Esophagus muscularis mucosa (tissue), 4 donors: Measurements from ENCODE around the gene THADA.

Experiments used
- EP300 ChIP-seq: sonication (generic); formaldehyde crosslinking; IDR thresholded peaks from one replicate; pipeline ENCODE4 v1.6.1; 2017; ENCODE audit warnings: antibody characterized with exemption
- POLR2A ChIP-seq: fragments of 450-650 bp; IDR thresholded peaks from one replicate; pipeline ENCODE4 v1.6.1; 2017; ENCODE audit warnings: antibody characterized with exemption, moderate library complexity, mild to moderate bottlenecking, low read depth
- POLR2AphosphoS5 ChIP-seq, 2 donors: sonication (generic); formaldehyde crosslinking; IDR thresholded peaks; one replicate each; pipeline ENCODE4 v1.6.1; 2017; ENCODE audit warnings: antibody characterized with exemption in 2 of 2
- TF ChIP-seq, protein P1 (sequence below), 3 experiments: fragments of 200-600 bp in 2 of 3; fragments of 450-650 bp in 1 of 3; sonication (generic) in 2 of 3; IDR thresholded peaks; one replicate each; pipeline ENCODE4 v1.5.1; 2017 to 2019; ENCODE audit warnings: antibody characterized with exemption in 3 of 3, mild to moderate bottlenecking in 2 of 3, moderate library complexity in 1 of 3

DNA sequence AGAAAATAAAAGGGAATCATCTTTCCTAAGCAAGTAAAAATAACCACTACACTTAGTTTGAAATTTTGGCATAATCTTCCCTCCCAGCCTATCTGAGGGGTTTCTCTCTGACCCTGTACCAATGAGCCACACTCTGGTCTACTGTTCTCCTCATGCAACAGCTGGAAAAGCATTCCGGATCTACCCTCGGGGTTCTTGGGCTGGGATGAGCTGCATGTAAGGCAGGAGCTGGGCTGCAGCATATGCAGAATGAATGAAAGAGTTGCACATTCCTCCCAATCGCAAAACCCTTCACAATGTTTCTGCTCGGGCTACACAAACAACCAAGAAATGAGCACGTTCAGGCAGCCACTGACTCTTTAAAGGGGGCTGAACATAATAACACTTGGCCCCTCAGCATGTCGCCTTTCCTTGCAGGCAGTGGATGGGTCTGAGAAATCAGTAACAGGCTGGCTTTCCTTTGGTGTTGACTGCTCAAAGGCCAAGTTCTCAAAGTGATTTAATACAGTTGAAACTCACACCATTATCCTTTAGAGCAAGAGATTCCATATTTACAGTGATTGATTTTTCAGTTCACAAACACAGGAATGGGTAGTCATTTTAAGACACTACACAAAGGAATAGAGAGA is 189.1 kb downstream of the THADA start:
- TF ChIP-seq, protein P1, sequence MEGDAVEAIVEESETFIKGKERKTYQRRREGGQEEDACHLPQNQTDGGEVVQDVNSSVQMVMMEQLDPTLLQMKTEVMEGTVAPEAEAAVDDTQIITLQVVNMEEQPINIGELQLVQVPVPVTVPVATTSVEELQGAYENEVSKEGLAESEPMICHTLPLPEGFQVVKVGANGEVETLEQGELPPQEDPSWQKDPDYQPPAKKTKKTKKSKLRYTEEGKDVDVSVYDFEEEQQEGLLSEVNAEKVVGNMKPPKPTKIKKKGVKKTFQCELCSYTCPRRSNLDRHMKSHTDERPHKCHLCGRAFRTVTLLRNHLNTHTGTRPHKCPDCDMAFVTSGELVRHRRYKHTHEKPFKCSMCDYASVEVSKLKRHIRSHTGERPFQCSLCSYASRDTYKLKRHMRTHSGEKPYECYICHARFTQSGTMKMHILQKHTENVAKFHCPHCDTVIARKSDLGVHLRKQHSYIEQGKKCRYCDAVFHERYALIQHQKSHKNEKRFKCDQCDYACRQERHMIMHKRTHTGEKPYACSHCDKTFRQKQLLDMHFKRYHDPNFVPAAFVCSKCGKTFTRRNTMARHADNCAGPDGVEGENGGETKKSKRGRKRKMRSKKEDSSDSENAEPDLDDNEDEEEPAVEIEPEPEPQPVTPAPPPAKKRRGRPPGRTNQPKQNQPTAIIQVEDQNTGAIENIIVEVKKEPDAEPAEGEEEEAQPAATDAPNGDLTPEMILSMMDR (IDR thresholded peaks at IDR 0.05) = no peak
- TF ChIP-seq EP300 = no peak
- TF ChIP-seq POLR2A = no peak
- no peak for TF ChIP-seq POLR2AphosphoS5 (IDR thresholded peaks at IDR 0.05)
